MM.1S (cell line): ENCODE results near the gene CAMK2A.

Source experiments
- DNase-seq: peaks from one replicate; pipeline ENCODE4 v3.0.0-alpha.2; 2015
- H2AFZ ChIP-seq: fragments of 300-600 bp; sonication (generic); 2 replicates; pipeline ENCODE4 v1.6.0; 2016; ENCODE audit warnings: antibody characterized with exemption, low read length
- H3F3A ChIP-seq: fragments of 300-600 bp; sonication (generic); 2 replicates; pipeline ENCODE4 v1.6.1; 2016; ENCODE audit warnings: mild to moderate bottlenecking, antibody characterized with exemption, low read length, moderate library complexity, mixed read lengths; ENCODE audit not compliant: insufficient read depth
- H3K27ac ChIP-seq: fragments of 300-600 bp; sonication (generic); 2 replicates; pipeline ENCODE4 v1.5.1; 2016; ENCODE audit warnings: mild to moderate bottlenecking, low read length
- H3K27me3 ChIP-seq: fragments of 300-600 bp; sonication (generic); replicated peaks from 2 replicates; pipeline ENCODE4 v1.6.0; 2016; ENCODE audit warnings: low read length; ENCODE audit not compliant: insufficient read depth
- H3K36me3 ChIP-seq: fragments of 300-600 bp; sonication (generic); replicated peaks from 2 replicates; pipeline ENCODE4 v1.6.1; 2016; ENCODE audit warnings: mild to moderate bottlenecking, low read length, mixed read lengths; ENCODE audit not compliant: insufficient read depth
- H3K4me1 ChIP-seq: fragments of 300-600 bp; sonication (generic); 2 replicates; pipeline ENCODE4 v1.6.1; 2016; ENCODE audit warnings: low read length, mixed read lengths
- H3K4me2 ChIP-seq: fragments of 300-600 bp; sonication (generic); 2 replicates; pipeline ENCODE4 v1.6.0; 2016; ENCODE audit warnings: low read depth, low read length
- H3K4me3 ChIP-seq: fragments of 300-600 bp; sonication (generic); 2 replicates; pipeline ENCODE4 v1.5.1; 2016; ENCODE audit warnings: low read length, mixed read lengths
- H3K79me2 ChIP-seq: fragments of 300-600 bp; sonication (generic); 2 replicates; pipeline ENCODE4 v1.6.1; 2016; ENCODE audit warnings: mixed run types, low read length, mixed read lengths
- H3K9ac ChIP-seq: fragments of 300-600 bp; sonication (generic); 2 replicates; pipeline ENCODE4 v1.6.1; 2016; ENCODE audit warnings: low read length, mixed read lengths
- H3K9me2 ChIP-seq: fragments of 300-600 bp; sonication (generic); replicated peaks from 2 replicates; pipeline ENCODE4 v1.6.1; 2016; ENCODE audit warnings: mild to moderate bottlenecking, low read length, mixed read lengths; ENCODE audit not compliant: insufficient read depth
- H3K9me3 ChIP-seq: fragments of 300-600 bp; sonication (generic); replicated peaks from 2 replicates; pipeline ENCODE4 v1.6.1; 2016; ENCODE audit warnings: mild to moderate bottlenecking, low read length, mixed read lengths; ENCODE audit not compliant: insufficient read depth
- H4K20me1 ChIP-seq: fragments of 300-600 bp; sonication (generic); 2 replicates; pipeline ENCODE4 v1.6.1; 2016; ENCODE audit warnings: mild to moderate bottlenecking, low read length, moderate library complexity, mixed read lengths; ENCODE audit not compliant: insufficient read depth
- CTCF ChIP-seq: fragments of 300-600 bp; sonication (generic); IDR thresholded peaks from 2 replicates; pipeline ENCODE4 v1.5.1; 2016; ENCODE audit warnings: antibody characterized with exemption, low read length, mixed read lengths
- EZH2 ChIP-seq: fragments of 300-600 bp; sonication (generic); optimal IDR thresholded peaks from 2 replicates; pipeline ENCODE3; 2017; ENCODE audit warnings: low read depth, mild to moderate bottlenecking, antibody characterized with exemption, low read length, mixed read lengths
- EZH2phosphoT487 ChIP-seq: fragments of 300-600 bp; sonication (generic); IDR thresholded peaks from 2 replicates; pipeline ENCODE4 v1.6.1; 2018; ENCODE audit warnings: antibody characterized with exemption, low read length

Gene CAMK2A

GRCh38 chr5:150329038-150329437 is 39.5 kb upstream of the CAMK2A start:
- no peaks in the 10 kb centered on the region for H3F3A ChIP-seq
- H3K27ac ChIP-seq = no peak overlapping the region
- H3K36me3 ChIP-seq = no peaks in the 10 kb centered on the region
- H2AFZ ChIP-seq = no peak overlapping the region
- no peaks in the 10 kb centered on the region for H3K4me1 ChIP-seq
- no peak for DNase-seq
- TF ChIP-seq EZH2phosphoT487 (no peak), CTCF (no peak), EZH2 (no peak)
- no peaks in the 10 kb centered on the region for H3K9me3 ChIP-seq
- H3K4me3 ChIP-seq = no peak overlapping the region
- no peaks in the 10 kb centered on the region for H3K9me2 ChIP-seq
- no peak overlapping the region for H3K9ac ChIP-seq
- no peaks in the 10 kb centered on the region for H3K27me3 ChIP-seq
- H3K79me2 ChIP-seq = no peaks in the 10 kb centered on the region
- no peaks in the 10 kb centered on the region for H4K20me1 ChIP-seq
- no peak overlapping the region for H3K4me2 ChIP-seq

- no peaks in the 10 kb centered on the region for H3F3A ChIP-seq
- TF ChIP-seq EZH2phosphoT487 (no peak), CTCF (no peak), EZH2 (no peak)
Measured at GRCh38 chr5:150328515-150328914, 38.9 kb upstream of the CAMK2A start.

GRCh38 chr5:150327139-150327538 is 37.6 kb upstream of the CAMK2A start:
- no peak overlapping the region for H3K9ac ChIP-seq
- no peak overlapping the region for H3K27ac ChIP-seq
- H3K27me3 ChIP-seq = no peaks in the 10 kb centered on the region
- 0 out of 2 replicates have a peak, but pooled peaks cover 3% of the 10 kb centered on the region for H3K4me1 ChIP-seq
- no peak for DNase-seq
- no peaks in the 10 kb centered on the region for H3K36me3 ChIP-seq
- no peaks in the 10 kb centered on the region for H3F3A ChIP-seq
- H3K4me2 ChIP-seq = no peak overlapping the region
- no peaks in the 10 kb centered on the region for H4K20me1 ChIP-seq
- H2AFZ ChIP-seq = no peak overlapping the region
- no peaks in the 10 kb centered on the region for H3K79me2 ChIP-seq
- no peak overlapping the region for H3K4me3 ChIP-seq
- H3K9me3 ChIP-seq = no peaks in the 10 kb centered on the region
- no peaks in the 10 kb centered on the region for H3K9me2 ChIP-seq
- no peak for TF ChIP-seq CTCF
- TF ChIP-seq EZH2 = no peak
- no peak for TF ChIP-seq EZH2phosphoT487

More at GRCh38 chr5:150328515-150328914, 38.9 kb upstream of the CAMK2A start:
- Histone ChIP-seq H3K9ac (no peak overlapping the region), H3K27me3 (no peaks in the 10 kb centered on the region), H3K4me3 (no peak overlapping the region), H3K79me2 (no peaks in the 10 kb centered on the region), H3K9me3 (no peaks in the 10 kb centered on the region), H3K36me3 (no peaks in the 10 kb centered on the region), H4K20me1 (no peaks in the 10 kb centered on the region), H3K4me1 (no peaks in the 10 kb centered on the region), H3K9me2 (no peaks in the 10 kb centered on the region), H2AFZ (no peak overlapping the region), H3K27ac (no peak overlapping the region), H3K4me2 (no peak overlapping the region)
- no peak for DNase-seq
